NK-92 treated with Interleukin-12 subunit alpha and Interleukin-12 subunit beta, amount 100 ng/mL, for 24 hours (cell line): Measurements from ENCODE around the gene OR52I1.

Experiments used
- DNase-seq: peaks from one replicate; lab custom pipeline; 2025; lab: John Stamatoyannopoulos, UW

Gene OR52I1

GRCh38 chr11:4615856-4616444 is 22.1 kb downstream of the OR52I1 start:
- no peak for DNase-seq

GRCh38 chr11:4619514-4619913 is 25.7 kb downstream of the OR52I1 start:
- no peak for DNase-seq

- peak; percentile 49 for DNase-seq
Measured at GRCh38 chr11:4626207-4627099, 32.6 kb downstream of the OR52I1 start.

GRCh38 chr11:4636136-4636535 is 42.3 kb downstream of the OR52I1 start:
- DNase-seq: no peak

- peak; percentile 19 for DNase-seq
Measured at GRCh38 chr11:4636962-4637661, 43.3 kb downstream of the OR52I1 start, which contains the start of gene OR51D1. OR51D1 (plus strand) TSS chr11:4637477; CDS start chr11:4639791, 2,314 bp downstream.

- DNase-seq: no peak
Measured at GRCh38 chr11:4637662-4638047, 43.8 kb downstream of the OR52I1 start.

GRCh38 chr11:4639931-4640330 is 46.1 kb downstream of the OR52I1 start:
- no peak for DNase-seq

GRCh38 chr11:4641501-4641900 is 47.7 kb downstream of the OR52I1 start:
- DNase-seq: no peak

- DNase-seq: no peak
Measured at GRCh38 chr11:4642043-4642442, 48.2 kb downstream of the OR52I1 start.

- no peak for DNase-seq
Measured at GRCh38 chr11:4643076-4643475, 49.2 kb downstream of the OR52I1 start.

- DNase-seq: no peak
Measured at GRCh38 chr11:4643682-4644081, 49.8 kb downstream of the OR52I1 start, which contains the start of gene OR51E1. OR51E1 (plus strand) TSS chr11:4643982; CDS start chr11:4652527, 8,545 bp downstream.

- DNase-seq: no peak
Measured at GRCh38 chr11:4644233-4644632, 50.4 kb downstream of the OR52I1 start.
